ENCODE results near the gene PLAAT1. TPM values are rescaled to one million over a fixed set of nuclear protein-coding genes. Genes with fewer than 3 reads are reported as not detected.
A peak's percentile ranks its signal among the peaks of the same experiment; 100 is the strongest.

The PLAAT1 gene
- 21.1 TPM for polyA plus RNA-seq (ENCODE audit: insufficient read length)

GRCh38 chr3:193240850-193241706 is at the start of gene PLAAT1:
PLAAT1 (plus strand) TSS chr3:193241222; CDS start chr3:193255651, 14,429 bp downstream.
- DNase-seq = peak; percentile 67

GRCh38 chr3:193194371-193194770 is 46.7 kb upstream of the PLAAT1 start:
- DNase-seq = no peak

- no peak for DNase-seq
Measured at GRCh38 chr3:193196746-193197145, 44.3 kb upstream of the PLAAT1 start.

- DNase-seq = no peak
Measured at GRCh38 chr3:193207290-193208273, 33.4 kb upstream of the PLAAT1 start.

- no peak for DNase-seq
Measured at GRCh38 chr3:193210618-193211017, 30.4 kb upstream of the PLAAT1 start.

- DNase-seq = no peak
Measured at GRCh38 chr3:193211173-193211572, 29.8 kb upstream of the PLAAT1 start.

GRCh38 chr3:193211984-193212383 is 29.0 kb upstream of the PLAAT1 start:
- no peak for DNase-seq

GRCh38 chr3:193212844-193213243 is 28.2 kb upstream of the PLAAT1 start:
- DNase-seq = no peak

- DNase-seq = no peak
Measured at GRCh38 chr3:193214445-193214844, 26.6 kb upstream of the PLAAT1 start.

- DNase-seq = no peak
Measured at GRCh38 chr3:193225302-193226125, 15.5 kb upstream of the PLAAT1 start.

- DNase-seq = no peak
Measured at GRCh38 chr3:193228206-193228605, 12.8 kb upstream of the PLAAT1 start.

GRCh38 chr3:193229851-193230420 is 11.1 kb upstream of the PLAAT1 start:
- DNase-seq = no peak

GRCh38 chr3:193230610-193231009 is 10.4 kb upstream of the PLAAT1 start:
- no peak for DNase-seq

GRCh38 chr3:193231201-193231600 is 9.8 kb upstream of the PLAAT1 start:
- no peak for DNase-seq

- peak; percentile 10 for DNase-seq
Measured at GRCh38 chr3:193236599-193236998, 4.4 kb upstream of the PLAAT1 start.

GRCh38 chr3:193237030-193237429 is 4.0 kb upstream of the PLAAT1 start:
- DNase-seq = no peak

- DNase-seq = peak; percentile 15
Measured at GRCh38 chr3:193240436-193240849, 579 bp upstream of the PLAAT1 start.

- peak; percentile 50 for DNase-seq
Measured at GRCh38 chr3:193241716-193242115, 694 bp downstream of the PLAAT1 start.

GRCh38 chr3:193243571-193243970 is 2.5 kb downstream of the PLAAT1 start:
- no peak for DNase-seq

GRCh38 chr3:193248848-193249468 is 7.9 kb downstream of the PLAAT1 start:
- no peak for DNase-seq

- DNase-seq = no peak
Measured at GRCh38 chr3:193250492-193250891, 9.5 kb downstream of the PLAAT1 start.
